Astrocyte (in vitro differentiated cells and primary cell): Measurements from ENCODE around the gene MYEOV. TPM values are rescaled to one million over a fixed set of nuclear protein-coding genes. Genes with fewer than 3 reads are reported as not detected.

Experiments used
- DNase-seq: peaks from one replicate; pipeline ENCODE4 v3.0.0-alpha.2; 2010; ENCODE audit warnings: low read depth
- FAIRE-seq: peaks from 2 replicates; lab custom pipeline; 2011; peaks lifted over from hg19 to GRCh38; lab: Jason Lieb, UNC
- H2AFZ ChIP-seq: 2 replicates; pipeline ENCODE4 v1.6.0; 2012; ENCODE audit warnings: low read depth, low read length, inconsistent platforms
- H3K27ac ChIP-seq: 2 replicates; pipeline ENCODE4 v1.5.1; 2011; ENCODE audit warnings: low read depth, low read length, inconsistent platforms
- H3K27me3 ChIP-seq: 2 replicates; pipeline ENCODE4 v1.6.0; 2011; ENCODE audit warnings: low read length, inconsistent platforms; ENCODE audit not compliant: insufficient read depth
- H3K36me3 ChIP-seq: 2 replicates; pipeline ENCODE4 v1.5.1; 2011; ENCODE audit warnings: low read length, inconsistent platforms; ENCODE audit not compliant: insufficient read depth
- H3K4me1 ChIP-seq: 2 replicates; pipeline ENCODE4 v1.5.1; 2011; ENCODE audit warnings: low read length, inconsistent platforms; ENCODE audit not compliant: insufficient read depth
- H3K4me2 ChIP-seq: 2 replicates; pipeline ENCODE4 v1.6.0; 2012; ENCODE audit warnings: low read length, inconsistent platforms
- H3K4me3 ChIP-seq: 2 replicates; pipeline ENCODE4 v1.5.1; 2011; ENCODE audit warnings: low read depth, mild to moderate bottlenecking, low read length, inconsistent platforms; ENCODE audit not compliant: insufficient read depth
- H3K79me2 ChIP-seq: 2 replicates; pipeline ENCODE4 v1.6.0; 2012; ENCODE audit warnings: mild to moderate bottlenecking, low read length, inconsistent platforms; ENCODE audit not compliant: insufficient read depth
- H3K9ac ChIP-seq: 2 replicates; pipeline ENCODE4 v1.6.0; 2012; ENCODE audit warnings: mild to moderate bottlenecking, low read length, inconsistent platforms
- H3K9me3 ChIP-seq: 2 replicates; pipeline ENCODE4 v1.5.1; 2012; ENCODE audit warnings: low read depth, mild to moderate bottlenecking, low read length, inconsistent platforms; ENCODE audit not compliant: insufficient read depth
- H4K20me1 ChIP-seq: 2 replicates; pipeline ENCODE4 v1.6.0; 2012; ENCODE audit warnings: low read length, inconsistent platforms; ENCODE audit not compliant: insufficient read depth
- H3K27ac Mint-ChIP-seq: one replicate; pipeline ENCODE4 v1.8.0; 2021; ENCODE audit warnings: mild to moderate bottlenecking, mixed read lengths; ENCODE audit not compliant: unreplicated experiment
- H3K27me3 Mint-ChIP-seq: one replicate; pipeline ENCODE4 v1.8.0; 2021; ENCODE audit warnings: low read depth, mixed read lengths; ENCODE audit not compliant: unreplicated experiment
- H3K36me3 Mint-ChIP-seq: one replicate; pipeline ENCODE4 v1.8.0; 2021; ENCODE audit warnings: low read depth, mixed read lengths; ENCODE audit not compliant: unreplicated experiment
- H3K4me1 Mint-ChIP-seq: one replicate; pipeline ENCODE4 v1.8.0; 2021; ENCODE audit warnings: low read depth, mixed read lengths; ENCODE audit not compliant: unreplicated experiment
- H3K4me3 Mint-ChIP-seq: one replicate; pipeline ENCODE4 v1.8.0; 2021; ENCODE audit warnings: mild to moderate bottlenecking, moderate library complexity, mixed read lengths; ENCODE audit not compliant: unreplicated experiment
- H3K9me3 Mint-ChIP-seq: one replicate; pipeline ENCODE4 v1.8.0; 2021; ENCODE audit warnings: mild to moderate bottlenecking, mixed read lengths; ENCODE audit not compliant: unreplicated experiment
- CTCF ChIP-seq: IDR thresholded peaks from 2 replicates; pipeline ENCODE4 v1.5.1; 2011; ENCODE audit warnings: low read depth, mild to moderate bottlenecking, inconsistent platforms, low read length, moderate library complexity; ENCODE audit not compliant: insufficient read depth
- EZH2 ChIP-seq: IDR thresholded peaks from 2 replicates; pipeline ENCODE4 v1.6.1; 2012; ENCODE audit warnings: mild to moderate bottlenecking, low read length, inconsistent platforms; ENCODE audit not compliant: insufficient read depth
- total RNA-seq: library from RNA; stranded (reverse); gene quantifications from 2 replicates; pipeline ENCODE4 v1.2.1, GENCODE V29; 2021

Gene MYEOV
- total RNA-seq, 1 donor from 2014 or later: not detected

GRCh38 chr11:69260622-69261021 lies 33.3 kb upstream of the MYEOV start:
- Histone ChIP-seq H3K4me3 (no peak overlapping the region), H3K27me3 (peaks cover 4% of the 10 kb centered on the region), H2AFZ (no peak overlapping the region), H3K4me2 (no peak overlapping the region), H4K20me1 (no peaks in the 10 kb centered on the region), H3K36me3 (no peaks in the 10 kb centered on the region), H3K4me1 (no peaks in the 10 kb centered on the region), H3K79me2 (no peaks in the 10 kb centered on the region), H3K9ac (no peak overlapping the region), H3K9me3 (no peaks in the 10 kb centered on the region), H3K27ac (no peak overlapping the region)
- Mint-ChIP-seq H3K4me3 (no peak overlapping the region), H3K9me3 (peaks cover 19% of the 10 kb centered on the region), H3K36me3 (peaks cover 2% of the 10 kb centered on the region), H3K27ac (no peak overlapping the region), H3K4me1 (peaks cover 7% of the 10 kb centered on the region), H3K27me3 (peaks cover 72% of the 10 kb centered on the region)
- TF ChIP-seq CTCF (no peak), EZH2 (no peak)
- no peak for FAIRE-seq
- DNase-seq: peak; percentile 10

- Histone ChIP-seq H3K4me1 (no peaks in the 10 kb centered on the region), H3K27ac (no peak overlapping the region), H3K27me3 (peaks cover 4% of the 10 kb centered on the region), H2AFZ (no peak overlapping the region), H3K4me3 (no peak overlapping the region), H3K9me3 (no peaks in the 10 kb centered on the region), H3K36me3 (no peaks in the 10 kb centered on the region), H3K4me2 (no peak overlapping the region), H4K20me1 (no peaks in the 10 kb centered on the region), H3K9ac (no peak overlapping the region), H3K79me2 (no peaks in the 10 kb centered on the region)
- H3K36me3 Mint-ChIP-seq: peaks cover 2% of the 10 kb centered on the region
- no peak overlapping the region for H3K4me3 Mint-ChIP-seq
- H3K27me3 Mint-ChIP-seq: peaks cover 73% of the 10 kb centered on the region
- TF ChIP-seq EZH2: no peak
- TF ChIP-seq CTCF: no peak
- peaks cover 7% of the 10 kb centered on the region for H3K4me1 Mint-ChIP-seq
- FAIRE-seq: no peak
- H3K9me3 Mint-ChIP-seq: peaks cover 19% of the 10 kb centered on the region
- no peak overlapping the region for H3K27ac Mint-ChIP-seq
- DNase-seq: no peak
Measured at GRCh38 chr11:69261116-69261515, 32.8 kb upstream of the MYEOV start.

GRCh38 chr11:69262918-69263735 lies 30.8 kb upstream of the MYEOV start:
- Histone ChIP-seq H4K20me1 (no peaks in the 10 kb centered on the region), H3K9ac (no peak overlapping the region), H3K27me3 (no peaks in the 10 kb centered on the region), H2AFZ (no peak overlapping the region), H3K27ac (no peak overlapping the region), H3K79me2 (no peaks in the 10 kb centered on the region), H3K9me3 (no peaks in the 10 kb centered on the region), H3K4me3 (no peak overlapping the region), H3K4me1 (no peaks in the 10 kb centered on the region), H3K36me3 (no peaks in the 10 kb centered on the region), H3K4me2 (no peak overlapping the region)
- Mint-ChIP-seq H3K27me3 (peaks cover 71% of the 10 kb centered on the region), H3K9me3 (peaks cover 19% of the 10 kb centered on the region), H3K4me1 (peaks cover 7% of the 10 kb centered on the region), H3K27ac (no peak overlapping the region), H3K36me3 (peaks cover 2% of the 10 kb centered on the region), H3K4me3 (no peak overlapping the region)
- DNase-seq: no peak
- TF ChIP-seq CTCF (no peak), EZH2 (no peak)
- no peak for FAIRE-seq
